ENCODE measurements around the gene ERG. TPM values are rescaled to one million over a fixed set of nuclear protein-coding genes. Genes with fewer than 3 reads are reported as not detected.

ERG gene
- total and polyA plus RNA-seq, 11 donors = 5.9 to 37.9 (median 15.4) TPM

DNA sequence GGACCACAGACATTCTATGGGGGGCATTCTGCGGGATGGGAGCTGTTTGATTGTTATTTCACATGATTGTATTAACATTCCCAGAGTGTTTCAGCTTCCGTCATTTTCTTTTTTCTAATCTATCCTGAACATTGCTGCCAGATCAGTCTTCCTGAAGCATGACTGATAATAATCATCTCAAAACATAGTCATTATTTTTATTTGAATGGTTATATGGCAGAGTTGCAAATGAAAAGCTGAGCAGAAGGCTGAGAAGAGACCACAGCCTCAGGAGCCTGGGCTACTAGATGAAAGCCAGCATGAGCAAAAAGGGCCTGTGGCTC lies 109.0 kb downstream of the ERG start:
- TF ChIP-seq, protein P1, sequence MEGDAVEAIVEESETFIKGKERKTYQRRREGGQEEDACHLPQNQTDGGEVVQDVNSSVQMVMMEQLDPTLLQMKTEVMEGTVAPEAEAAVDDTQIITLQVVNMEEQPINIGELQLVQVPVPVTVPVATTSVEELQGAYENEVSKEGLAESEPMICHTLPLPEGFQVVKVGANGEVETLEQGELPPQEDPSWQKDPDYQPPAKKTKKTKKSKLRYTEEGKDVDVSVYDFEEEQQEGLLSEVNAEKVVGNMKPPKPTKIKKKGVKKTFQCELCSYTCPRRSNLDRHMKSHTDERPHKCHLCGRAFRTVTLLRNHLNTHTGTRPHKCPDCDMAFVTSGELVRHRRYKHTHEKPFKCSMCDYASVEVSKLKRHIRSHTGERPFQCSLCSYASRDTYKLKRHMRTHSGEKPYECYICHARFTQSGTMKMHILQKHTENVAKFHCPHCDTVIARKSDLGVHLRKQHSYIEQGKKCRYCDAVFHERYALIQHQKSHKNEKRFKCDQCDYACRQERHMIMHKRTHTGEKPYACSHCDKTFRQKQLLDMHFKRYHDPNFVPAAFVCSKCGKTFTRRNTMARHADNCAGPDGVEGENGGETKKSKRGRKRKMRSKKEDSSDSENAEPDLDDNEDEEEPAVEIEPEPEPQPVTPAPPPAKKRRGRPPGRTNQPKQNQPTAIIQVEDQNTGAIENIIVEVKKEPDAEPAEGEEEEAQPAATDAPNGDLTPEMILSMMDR (IDR thresholded peaks at IDR 0.05) = no peak
- TF ChIP-seq POLR2A (IDR thresholded peaks at IDR 0.05) = no peak
- Histone ChIP-seq H3K4me3 (no peak overlapping the region), H3K4me1 (peaks cover 0 to 9% (median 0%) of the 10 kb centered on the region in 12 donors), H3K27me3 (no peaks in the 10 kb centered on the region), H3K27ac (no peak overlapping the region), H3K9me3 (no peaks in the 10 kb centered on the region), H3K36me3 (peaks cover 0 to 49% (median 0%) of the 10 kb centered on the region in 9 donors)
- intact Hi-C loops (cut with DNase I) = loop anchor here in 2 of 10 donors (10.0 kb wide), 1 partner anchor 105 kb away; the partner anchor contains the start of gene ERG (in 2 of the 2)
- no peak for ATAC-seq
- 67 to 78% (median 71%) methylated on average over 2 of the region's 2 CpGs for WGBS, 4 donors
- no peak for DNase-seq

DNA sequence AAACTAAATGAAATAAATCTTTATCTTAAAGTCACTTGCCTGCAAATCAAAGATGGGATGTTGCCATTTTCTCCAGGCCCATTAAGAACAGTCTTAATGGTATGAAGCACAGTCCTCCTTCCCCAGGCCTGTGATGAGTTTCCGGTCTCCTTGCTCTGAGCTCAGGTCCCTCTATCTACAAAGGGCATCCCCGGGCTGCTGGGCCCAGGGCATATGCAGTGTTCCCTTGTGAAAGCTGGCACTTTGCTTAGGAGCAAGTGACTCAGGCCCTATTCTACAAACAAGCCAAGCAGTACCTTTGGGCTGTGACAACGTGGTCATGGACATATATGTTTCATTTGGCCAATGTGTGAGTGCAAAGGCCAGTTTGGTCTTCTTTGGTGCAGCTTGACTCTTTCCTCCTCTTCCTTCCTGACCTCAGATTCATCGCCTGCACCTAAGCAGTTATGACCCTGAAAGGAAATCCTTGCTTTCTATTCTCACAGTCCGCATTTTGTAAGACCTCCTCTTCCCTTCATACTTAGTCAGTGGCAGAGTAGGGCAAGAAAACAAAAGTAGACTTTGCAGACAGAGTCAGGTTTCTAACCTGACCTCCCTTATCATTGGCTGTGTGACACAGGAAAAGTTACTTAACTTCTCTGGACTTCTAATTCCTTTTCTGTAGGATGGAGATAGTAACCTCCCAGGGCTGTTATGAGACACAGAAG lies 109.5 kb downstream of the ERG start:
- Histone ChIP-seq H3K4me1 (peaks cover 0 to 13% (median 0%) of the 10 kb centered on the region in 12 donors), H3K36me3 (peaks cover 0 to 49% (median 0%) of the 10 kb centered on the region in 9 donors), H3K27ac (no peak overlapping the region), H3K9me3 (no peaks in the 10 kb centered on the region), H3K27me3 (no peaks in the 10 kb centered on the region), H3K4me3 (no peak overlapping the region)
- DNase-seq (no peak), ATAC-seq (peak in 1 of 4 donors; percentile 34)
- intact Hi-C loops (cut with DNase I) = loop anchor here in 2 of 10 donors (10.0 kb wide), 1 partner anchor 106 kb away; the partner anchor contains the start of gene ERG (in 2 of the 2)
- TF ChIP-seq POLR2A (IDR thresholded peaks at IDR 0.05) = no peak
- TF ChIP-seq, protein P1 (IDR thresholded peaks at IDR 0.05) = no peak
- WGBS, 4 donors = 63 to 79% (median 74%) methylated on average over 5 of the region's 5 CpGs

DNA sequence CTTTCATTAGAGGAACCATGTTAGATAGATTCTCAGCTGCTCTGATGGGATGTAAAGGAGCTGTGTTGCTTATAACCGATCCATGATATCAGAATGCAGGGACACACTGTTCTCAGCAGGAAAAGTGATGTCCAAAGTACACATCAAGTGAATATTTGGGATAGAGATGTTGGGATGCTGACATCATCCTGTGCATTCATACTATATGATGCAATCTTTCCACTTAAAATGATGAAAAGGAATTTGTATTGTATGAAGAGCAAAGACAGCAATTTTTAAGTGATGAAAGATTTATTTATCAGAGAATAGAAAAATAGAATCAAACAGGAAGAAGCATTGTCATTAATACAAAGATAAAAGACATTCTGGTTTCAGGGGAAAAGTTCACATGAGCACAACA lies 110.1 kb downstream of the ERG start:
- intact Hi-C loops (cut with DNase I) = loop anchor here in 2 of 10 donors (10.0 kb wide), 1 partner anchor 107 kb away; the partner anchor contains the start of gene ERG (in 2 of the 2)
- Histone ChIP-seq H3K9me3 (no peaks in the 10 kb centered on the region), H3K27ac (no peak overlapping the region), H3K36me3 (peaks cover 0 to 48% (median 0%) of the 10 kb centered on the region in 9 donors), H3K27me3 (no peaks in the 10 kb centered on the region), H3K4me1 (peaks cover 0 to 14% (median 0%) of the 10 kb centered on the region in 12 donors), H3K4me3 (no peak overlapping the region)
- DNase-seq (no peak), ATAC-seq (no peak)
- 67 to 84% (median 77%) methylated on average over 1 of the region's 1 CpG for WGBS, 4 donors
- TF ChIP-seq, protein P1 (IDR thresholded peaks at IDR 0.05) = no peak
- TF ChIP-seq POLR2A (IDR thresholded peaks at IDR 0.05) = no peak

DNA sequence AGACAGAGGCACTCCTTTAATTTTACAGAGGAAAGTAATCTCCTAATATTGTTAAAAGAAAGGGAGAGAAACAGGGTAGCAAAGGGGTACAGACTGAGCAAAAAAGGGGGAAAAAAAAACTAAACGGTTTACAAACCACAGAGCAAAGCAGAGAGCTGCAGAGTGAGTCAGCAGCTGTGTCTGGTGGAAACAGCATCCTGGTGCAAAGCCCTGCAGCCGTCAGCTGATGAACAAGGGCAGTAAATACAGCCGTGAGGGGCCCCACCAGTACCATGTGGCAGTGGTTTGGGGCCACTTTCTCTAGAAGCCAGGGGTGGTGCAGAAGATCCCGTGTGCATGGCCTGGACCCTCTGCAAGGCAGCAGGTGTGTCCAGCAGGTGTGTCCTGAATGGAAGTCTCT lies 111.3 kb downstream of the ERG start:
- H3K4me1 ChIP-seq = peaks cover 0 to 14% (median 0%) of the 10 kb centered on the region in 12 donors
- H3K27me3 ChIP-seq = no peaks in the 10 kb centered on the region
- H3K36me3 ChIP-seq = peaks cover 0 to 59% (median 0%) of the 10 kb centered on the region in 9 donors
- no peak overlapping the region for H3K4me3 ChIP-seq
- no peak overlapping the region for H3K27ac ChIP-seq
- WGBS, 4 donors = 61 to 79% (median 75%) methylated on average over 4 of the region's 4 CpGs
- ATAC-seq = peak in 1 of 4 donors; percentile 31
- intact Hi-C loops (cut with DNase I) = loop anchor here in 2 of 10 donors (10.0 kb wide), 1 partner anchor 108 kb away; the partner anchor contains the start of gene ERG (in 2 of the 2)
- no peaks in the 10 kb centered on the region for H3K9me3 ChIP-seq
- DNase-seq = no peak
- TF ChIP-seq, protein P1 (IDR thresholded peaks at IDR 0.05) = no peak
- no peak for TF ChIP-seq POLR2A (IDR thresholded peaks at IDR 0.05)

Measured in heart left ventricle (tissue), 16 donors.